Inferior parietal cortex (tissue), 1 donor: ENCODE results near the gene ZFYVE9.

Source experiments
- DNase-seq: peaks from one replicate; pipeline ENCODE4 v3.0.0-alpha.2; 2016; ENCODE audit errors: extremely low spot score

The ZFYVE9 gene

DNA sequence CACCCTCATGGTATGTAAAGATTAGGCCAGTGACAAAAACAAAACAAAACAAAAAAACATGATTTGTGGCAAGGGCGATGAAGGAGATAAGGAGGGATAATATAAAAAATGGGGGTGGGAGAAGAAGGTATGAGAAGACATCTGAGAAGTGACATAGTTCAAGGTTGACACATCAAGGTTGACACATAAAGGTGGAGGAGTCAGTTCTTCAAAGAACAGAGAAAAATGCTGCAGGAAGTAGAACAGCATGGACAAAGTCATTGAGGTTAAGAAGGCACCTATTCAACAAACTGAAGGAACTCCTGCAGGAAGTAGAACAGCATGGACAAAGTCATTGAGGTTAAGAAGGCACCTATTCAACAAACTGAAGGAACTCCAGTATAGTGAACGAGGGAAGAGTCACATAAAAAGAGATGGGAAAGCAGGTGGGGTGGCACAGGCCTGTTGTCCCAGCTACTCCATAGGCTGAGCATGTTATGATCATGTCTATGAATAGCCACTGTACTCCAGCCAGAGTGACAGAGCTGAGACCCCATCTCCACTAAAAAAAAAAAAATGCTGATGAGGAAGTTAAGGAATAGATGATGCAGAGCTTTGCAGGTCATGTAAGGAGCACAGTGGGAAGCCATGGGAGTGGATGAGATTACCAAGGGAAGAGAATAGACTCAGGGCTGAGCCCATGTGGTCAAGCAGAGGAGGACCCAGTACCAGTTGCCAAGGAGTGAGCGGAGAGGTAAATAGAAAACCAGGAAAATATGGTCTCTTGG, 101.5 kb downstream of the ZFYVE9 start:
- no peak for DNase-seq

DNA sequence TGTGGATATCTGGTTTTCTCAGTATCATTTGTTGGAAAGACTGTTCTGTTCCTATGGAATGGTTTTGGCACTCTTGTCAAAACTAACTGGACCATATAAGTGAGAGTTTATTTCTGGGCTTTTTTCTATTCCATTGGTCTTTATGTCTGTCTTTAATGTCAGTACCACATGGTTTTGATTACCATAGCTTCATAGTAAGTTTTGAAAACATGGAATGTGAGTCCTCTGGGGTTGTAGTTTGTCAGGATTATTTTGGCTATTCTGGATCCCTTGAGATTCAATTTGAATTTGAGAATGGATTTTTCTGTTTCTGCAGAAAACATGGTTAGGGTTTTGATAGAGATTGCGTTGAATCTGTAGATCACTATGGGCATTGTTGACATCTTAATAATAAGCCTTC, 107.9 kb downstream of the ZFYVE9 start:
- no peak for DNase-seq

DNA sequence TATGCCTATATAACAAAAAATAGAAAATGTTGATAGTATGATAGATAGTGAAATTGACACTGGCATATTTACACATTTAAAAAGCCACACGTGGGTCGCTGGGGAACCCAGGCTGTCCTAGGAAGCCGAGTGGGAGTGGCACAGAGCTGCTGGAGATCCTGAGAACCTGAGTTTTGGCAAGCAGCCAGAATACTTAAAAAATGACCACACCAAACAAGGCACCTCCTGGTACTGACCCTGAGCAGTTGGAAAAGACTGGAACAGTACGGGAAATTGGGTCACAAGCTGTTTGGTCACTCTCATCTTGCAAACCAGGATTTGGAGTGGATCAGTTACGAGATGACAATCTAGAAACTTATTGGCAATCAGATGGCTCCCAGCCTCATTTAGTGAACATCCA, 111.5 kb downstream of the ZFYVE9 start:
- DNase-seq: no peak

DNA sequence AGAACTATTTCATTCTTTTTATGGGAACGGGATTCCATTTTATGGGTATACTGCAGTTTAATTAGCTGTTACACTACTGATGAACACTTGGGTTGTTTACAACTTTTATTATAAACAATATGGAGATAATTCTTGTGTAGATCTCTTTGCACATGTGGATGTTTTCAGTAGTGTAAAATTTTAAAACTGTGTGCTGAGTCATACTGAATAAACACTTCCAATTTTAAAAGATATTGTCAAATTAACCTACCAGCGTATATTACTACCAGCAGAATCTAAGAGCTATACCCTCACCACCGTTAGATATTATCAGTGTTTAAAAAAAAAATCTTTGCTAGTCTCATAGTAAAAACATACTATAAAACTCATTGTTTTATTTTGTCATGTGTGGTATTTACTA, 118.0 kb downstream of the ZFYVE9 start:
- no peak for DNase-seq

DNA sequence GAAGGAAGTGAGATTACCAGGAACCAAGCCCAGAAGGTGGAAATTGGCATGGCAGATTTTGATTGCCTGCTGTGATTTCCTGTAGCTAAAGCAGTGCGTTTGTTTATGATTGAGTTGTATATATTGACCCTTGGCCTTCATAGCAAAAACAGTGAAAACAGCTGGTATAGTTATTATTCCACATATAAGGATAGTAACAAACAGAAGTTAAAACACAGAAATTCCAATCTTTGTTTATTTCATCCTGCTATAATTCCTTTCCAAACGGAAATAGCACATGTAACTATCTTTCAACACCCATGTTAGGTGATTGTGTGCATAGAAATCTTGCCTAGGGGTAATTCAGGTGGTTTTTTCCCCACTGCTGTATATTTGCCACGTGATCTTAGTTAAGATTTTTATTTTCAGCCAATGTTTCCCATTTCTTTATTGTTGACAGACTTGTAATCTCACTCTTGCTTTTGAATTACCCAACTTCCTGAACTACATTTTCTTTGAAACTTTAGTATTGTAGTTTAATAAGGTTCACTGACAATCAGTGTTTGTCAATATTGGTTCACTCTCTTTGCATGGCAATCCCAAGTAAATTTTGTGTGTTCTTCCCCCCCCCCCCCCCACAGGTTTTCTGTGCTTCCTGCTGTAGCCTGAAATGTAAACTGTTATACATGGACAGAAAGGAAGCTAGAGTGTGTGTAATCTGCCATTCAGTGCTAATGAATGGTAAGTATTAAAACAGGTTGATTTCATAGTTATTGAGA, 121.4 kb downstream of the ZFYVE9 start:
- DNase-seq: no peak

DNA sequence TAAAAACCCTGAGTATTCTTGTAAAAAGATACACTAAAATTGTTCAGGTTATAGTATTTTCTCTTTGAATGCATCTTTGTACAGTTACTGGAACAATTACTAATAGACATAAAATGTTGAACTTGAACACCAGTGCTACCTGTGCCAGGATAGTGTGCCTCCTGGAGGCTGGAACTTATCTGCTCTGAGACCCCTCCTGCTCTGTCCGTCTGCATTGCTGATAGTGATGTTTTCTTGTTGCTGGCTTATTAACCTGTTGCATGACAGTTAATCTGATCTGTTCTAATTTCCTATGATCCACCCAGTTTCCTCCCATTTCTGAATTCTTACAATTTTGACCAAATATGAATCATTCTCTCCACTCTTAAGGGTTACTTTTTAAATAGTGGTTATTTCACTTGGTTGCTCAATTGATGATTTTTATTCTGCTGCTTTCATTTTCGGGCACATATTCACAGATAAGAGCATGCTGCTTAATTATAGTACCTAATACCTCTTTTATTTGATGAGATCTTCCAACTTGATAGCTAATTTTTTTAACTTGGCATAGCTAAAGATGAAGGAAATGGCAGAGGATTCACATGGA, 122.7 kb downstream of the ZFYVE9 start:
- no peak for DNase-seq

DNA sequence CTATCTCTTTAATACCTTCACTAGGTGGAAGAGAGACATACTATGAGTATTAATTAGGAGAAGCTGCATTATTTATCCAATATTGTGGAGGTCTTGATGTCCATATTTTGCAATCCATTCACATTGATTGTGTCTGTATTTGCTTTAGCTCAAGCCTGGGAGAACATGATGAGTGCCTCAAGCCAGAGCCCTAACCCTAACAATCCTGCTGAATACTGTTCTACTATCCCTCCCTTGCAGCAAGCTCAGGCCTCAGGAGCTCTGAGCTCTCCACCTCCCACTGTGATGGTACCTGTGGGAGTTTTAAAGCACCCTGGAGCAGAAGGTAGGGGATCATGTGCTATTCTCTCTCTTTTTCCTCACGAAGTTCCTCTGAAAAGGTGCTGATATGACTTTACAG, 124.6 kb downstream of the ZFYVE9 start:
- DNase-seq: no peak

DNA sequence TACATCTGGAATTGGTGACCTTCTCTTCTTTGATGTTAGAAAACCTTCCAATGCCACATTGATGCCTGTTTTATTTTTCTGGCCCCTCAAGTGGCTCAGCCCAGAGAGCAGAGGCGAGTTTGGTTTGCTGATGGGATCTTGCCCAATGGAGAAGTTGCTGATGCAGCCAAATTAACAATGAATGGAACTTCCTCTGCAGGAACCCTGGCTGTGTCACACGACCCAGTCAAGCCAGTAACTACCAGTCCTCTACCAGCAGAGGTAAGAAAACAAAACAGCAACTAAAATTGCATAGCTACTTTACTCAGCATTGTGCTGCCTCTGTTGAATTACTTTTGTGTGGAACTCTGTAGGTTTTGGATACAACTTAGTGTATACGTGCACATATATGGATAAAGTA, 126.5 kb downstream of the ZFYVE9 start:
- DNase-seq: no peak

DNA sequence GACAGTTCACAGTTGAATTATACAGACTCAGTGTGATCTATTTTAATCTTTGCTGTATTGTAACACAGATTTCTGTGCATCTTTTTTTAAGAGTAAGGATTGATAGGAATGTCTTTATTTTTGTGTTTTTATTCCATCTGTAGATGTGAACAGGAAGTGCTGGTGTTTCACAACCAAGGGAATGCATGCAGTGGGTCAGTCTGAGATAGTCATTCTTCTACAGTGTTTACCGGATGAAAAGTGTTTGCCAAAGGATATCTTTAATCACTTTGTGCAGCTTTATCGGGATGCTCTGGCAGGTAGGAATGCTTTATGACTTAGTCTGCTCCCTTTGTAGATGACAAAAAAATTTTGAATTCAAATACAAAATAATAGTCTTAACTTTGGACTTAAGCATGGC, 139.6 kb downstream of the ZFYVE9 start:
- no peak for DNase-seq

DNA sequence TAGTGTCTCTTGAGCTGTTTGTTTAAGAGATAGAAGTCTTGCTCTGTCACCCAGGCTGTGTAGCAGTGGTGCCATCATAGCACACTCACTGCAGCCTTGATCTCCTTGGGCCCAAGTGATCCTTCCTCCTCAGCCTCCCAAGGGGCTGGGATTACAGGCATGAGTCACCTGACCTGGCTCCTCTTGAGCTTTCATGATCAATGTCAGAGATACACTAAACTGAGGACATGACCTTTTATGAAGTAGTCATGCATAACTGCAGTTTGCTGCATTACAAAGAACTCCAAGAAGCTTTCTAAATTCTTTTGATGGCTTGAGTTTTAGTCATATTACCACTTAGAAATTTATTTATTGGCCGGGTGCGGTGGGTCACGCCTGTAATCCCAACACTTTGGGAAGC, 146.4 kb downstream of the ZFYVE9 start:
- DNase-seq: no peak

DNA sequence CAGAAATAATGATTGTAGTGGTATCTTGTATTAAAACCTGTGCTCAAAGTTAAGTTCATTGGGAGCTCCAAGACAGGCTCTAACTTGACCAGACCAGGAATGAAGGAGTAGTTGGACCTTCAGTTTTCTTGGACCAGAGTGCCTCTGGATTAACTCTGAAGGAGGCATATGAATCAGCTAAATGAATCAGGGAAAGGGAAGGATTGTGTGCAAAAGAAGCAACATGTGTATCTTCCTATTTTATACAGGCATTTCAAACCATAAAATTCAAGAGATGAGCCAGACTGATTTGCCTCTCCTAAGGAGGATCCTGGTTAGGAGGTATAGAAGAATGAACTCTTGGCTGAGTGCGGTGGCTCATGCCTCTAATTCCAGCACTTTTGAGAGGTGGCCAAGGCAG, 152.7 kb downstream of the ZFYVE9 start:
- no peak for DNase-seq

DNA sequence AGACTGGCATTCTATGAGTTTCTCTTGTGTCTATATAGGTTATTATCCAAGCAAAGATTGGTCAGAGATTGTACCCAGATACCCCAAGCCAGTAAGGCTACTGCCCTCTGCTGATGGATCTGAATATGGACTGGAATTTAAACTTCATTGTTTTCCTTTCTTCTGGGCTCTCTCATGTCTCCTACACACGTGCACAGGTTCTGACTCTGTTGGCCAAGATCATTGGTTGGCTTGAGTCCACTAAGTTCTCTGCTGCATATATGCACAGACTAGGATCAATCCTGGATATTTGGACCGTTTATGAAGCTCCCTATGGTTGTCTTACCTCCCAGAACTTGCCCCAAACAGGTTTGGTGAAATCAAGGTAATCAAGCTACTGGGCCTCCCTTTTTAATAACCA, 154.5 kb downstream of the ZFYVE9 start:
- DNase-seq: peak; percentile 67

DNA sequence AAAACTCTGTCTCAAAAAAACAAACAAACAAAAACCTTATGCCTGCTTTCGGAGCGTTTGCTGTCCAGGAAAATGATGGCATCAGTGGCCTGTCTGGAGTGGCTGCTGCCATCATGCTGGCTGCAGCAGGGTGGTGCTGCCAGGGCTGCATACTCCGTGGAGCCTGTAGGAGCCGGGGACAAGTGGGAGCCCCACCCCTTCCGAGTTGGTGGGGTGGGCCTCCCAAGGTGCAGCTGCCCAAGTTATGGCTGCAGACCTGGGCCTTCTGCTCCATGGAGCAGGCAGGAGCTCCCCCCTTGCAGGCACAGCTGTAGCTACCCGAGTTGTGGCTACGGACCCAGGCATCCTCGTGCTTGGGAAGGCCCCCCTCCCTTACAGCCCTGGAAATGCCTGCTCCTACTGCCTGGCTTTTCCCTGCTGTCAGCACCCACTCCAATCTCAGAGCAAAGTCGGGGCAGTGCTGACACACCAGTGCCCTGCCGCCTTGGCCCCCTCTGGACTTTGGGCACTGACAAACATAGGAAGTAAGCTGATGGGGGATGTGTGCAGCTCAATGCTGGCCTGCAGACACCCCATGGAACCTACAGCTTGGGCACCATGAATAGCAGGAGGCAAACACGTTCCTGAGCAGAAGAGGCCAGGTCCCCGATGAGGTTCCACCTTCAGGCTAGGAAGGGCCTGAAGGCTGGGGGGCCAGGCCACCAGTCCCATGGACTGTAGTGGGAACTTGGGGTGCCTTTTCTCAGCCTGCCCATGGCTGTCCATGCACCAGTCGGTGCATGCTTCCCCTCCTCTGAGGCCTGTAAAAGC, 163.7 kb downstream of the ZFYVE9 start:
- no peak for DNase-seq

DNA sequence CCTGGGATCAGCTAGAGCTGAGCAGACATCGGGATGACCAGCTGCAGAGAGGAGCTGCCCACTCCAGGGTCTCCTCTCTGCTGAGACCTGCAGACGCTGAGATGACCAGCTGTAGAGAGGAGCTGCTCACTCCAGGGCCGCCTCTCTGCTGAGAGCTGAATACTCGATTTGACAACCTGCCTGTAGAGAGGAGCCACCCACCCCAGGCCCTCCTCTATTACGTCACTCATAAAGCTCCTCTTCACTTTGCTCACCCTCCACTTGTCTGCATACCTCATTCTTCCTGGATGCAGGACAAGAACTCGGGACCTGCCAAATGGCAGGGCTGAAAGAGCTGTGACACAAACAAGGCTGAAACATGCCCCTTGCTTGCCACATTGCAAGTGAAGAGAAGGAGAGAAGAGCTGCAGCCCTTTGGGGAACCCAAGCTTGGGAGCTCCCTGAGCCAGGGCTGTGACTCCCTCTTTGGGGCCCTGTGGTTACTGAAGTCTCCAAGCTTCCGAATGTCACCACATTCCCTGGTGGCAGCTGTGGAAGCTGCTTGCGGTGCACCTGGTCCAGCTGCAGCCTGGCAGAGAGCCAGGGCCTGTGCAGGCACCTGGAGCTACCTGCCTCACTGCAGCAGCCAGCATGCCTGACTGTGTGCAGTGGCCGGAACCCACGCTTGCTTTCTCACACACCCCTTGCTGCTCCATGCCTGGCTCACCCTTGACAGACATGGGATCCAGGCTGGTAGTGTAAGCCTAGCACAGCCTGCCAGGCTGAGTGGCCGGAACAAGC, 164.5 kb downstream of the ZFYVE9 start:
- DNase-seq: no peak

DNA sequence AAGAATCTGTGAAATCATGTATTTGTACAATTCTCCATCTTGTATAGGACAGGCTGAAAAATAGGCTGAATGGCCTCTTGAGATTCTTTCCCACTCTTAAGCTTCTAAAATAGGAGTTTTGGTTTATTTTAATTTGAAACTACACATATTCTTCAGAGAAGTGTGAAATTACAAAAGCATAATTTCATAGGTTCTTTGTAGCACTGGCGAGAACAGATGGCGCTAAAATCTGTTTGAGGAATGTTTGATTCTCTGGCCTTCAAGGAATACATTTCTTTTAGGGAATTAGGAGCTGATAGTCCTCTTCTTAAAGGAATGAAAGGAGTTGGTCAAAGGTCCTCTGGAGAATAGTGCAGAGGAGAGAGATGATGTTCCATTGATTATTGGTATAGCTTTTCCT, 179.2 kb downstream of the ZFYVE9 start:
- peak; percentile 53 for DNase-seq

DNA sequence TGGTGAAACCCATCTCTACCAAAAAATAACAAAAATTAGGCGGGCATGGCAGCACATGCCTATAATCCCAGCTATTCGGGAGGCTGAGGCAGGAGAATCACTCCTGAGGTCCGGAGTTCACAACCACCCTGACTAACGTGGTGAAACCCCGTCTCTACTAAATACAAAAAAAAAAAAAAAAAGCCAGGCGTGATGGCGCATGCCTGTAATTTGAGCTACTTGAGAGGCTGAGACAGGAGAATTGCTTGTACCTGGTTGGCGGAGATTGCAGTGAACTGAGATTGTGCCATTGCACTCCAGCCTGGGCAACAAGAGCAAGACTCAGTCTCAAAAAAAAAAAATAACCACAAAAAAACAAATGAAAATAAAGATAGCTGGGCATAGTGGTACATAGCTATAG, 181.8 kb downstream of the ZFYVE9 start:
- DNase-seq: no peak

DNA sequence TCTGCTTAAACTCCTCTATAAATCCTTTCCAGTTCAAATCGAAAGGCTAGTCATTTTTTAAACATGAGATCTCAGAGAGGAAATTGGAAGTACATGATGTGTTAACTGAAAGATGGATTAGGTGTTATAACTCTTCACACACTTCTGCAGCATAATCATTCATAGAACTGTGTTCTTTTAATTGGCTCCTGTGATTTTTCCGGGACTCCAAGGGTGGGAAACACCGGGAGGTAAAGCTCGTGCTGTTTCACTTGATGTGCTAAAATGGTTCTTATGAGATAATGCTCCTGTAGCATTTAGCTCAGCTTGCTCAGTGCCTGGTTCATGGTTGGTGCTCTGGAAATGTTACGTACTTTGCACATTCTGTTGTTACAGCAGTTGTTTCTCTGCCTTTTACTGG, 183.9 kb downstream of the ZFYVE9 start:
- DNase-seq: no peak

DNA sequence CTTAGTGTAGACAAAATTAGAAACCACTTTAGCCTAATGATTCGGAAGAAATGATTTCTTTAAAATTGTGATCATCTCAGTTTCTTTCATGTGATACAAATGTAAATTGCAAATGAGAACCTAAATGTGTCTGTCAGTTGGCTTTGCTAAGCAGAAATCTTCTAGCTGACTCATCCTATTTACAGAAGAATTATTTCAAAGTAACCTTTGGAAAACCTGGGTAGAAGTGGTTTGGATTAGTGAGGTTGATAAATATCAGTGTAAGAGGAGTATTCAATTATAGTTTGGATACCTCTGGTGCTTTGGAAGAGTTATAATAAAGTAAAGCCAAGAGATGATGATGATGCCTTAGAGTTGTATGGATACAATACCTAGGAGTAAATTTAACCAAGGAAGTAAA, 186.7 kb downstream of the ZFYVE9 start:
- no peak for DNase-seq

DNA sequence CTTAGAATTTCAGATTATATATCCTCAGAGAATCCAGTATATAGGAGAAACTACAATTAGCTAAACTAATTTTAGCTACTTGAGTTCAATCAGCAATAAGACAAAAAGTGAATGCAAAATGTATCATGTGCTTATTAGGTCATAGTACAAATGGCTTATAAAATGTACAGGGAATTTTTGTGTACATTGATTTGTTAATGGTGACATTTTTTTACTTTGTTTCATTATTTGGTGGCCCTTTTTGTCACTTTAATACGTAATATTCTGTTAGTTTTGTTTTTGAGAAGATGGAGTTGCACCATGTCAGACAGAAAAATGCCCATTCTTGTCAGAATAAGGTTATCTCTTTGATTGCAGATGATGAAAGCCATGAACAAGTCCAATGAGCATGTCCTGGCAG, 190.5 kb downstream of the ZFYVE9 start:
- no peak for DNase-seq

DNA sequence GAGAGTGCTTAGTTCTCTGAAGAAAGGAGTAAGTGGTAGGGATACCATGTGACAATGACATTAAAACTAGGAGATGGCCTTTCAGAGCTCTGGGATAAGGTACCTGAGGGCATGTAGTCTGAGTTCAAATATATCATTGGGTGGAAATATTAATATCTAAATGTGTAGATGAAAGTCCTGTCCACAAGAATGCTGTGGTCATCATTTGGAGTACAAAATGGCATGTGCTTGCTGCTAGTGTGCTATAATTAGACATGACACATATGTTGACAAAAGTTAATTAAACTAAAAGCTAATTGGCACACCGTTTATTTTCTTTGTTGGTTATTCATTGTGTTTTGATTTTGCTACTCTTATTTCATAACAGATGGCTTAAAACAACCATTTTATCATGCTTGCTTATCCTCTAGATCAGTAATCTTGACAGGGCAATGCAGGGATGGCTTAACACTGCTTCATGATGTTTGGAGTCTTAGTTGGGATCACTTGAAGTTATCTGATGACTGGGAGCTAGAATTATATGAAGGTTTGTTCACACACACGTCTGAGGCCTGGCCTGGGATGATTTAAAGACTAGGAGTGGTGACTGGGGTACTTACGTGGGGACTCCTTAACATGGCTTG, 193.1 kb downstream of the ZFYVE9 start:
- DNase-seq: no peak

DNA sequence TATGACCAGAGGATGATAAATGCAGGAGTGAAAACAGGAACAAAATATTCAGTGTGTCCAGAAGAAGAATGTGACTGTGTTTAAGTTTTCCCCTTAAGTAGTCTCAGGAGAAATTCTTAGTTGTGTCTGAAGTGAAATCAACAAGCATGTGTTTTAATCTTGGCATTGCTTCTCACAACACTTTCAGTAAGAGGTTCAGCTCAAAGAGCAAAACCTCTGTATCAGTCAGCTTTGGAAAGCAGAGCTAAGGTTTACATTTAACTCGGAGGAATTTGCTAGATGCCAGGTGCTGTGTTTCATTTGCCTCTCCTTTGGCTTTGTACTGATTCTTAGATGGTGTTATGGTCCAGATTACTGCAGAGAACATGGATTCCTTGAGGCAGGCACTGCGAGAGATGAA, 195.6 kb downstream of the ZFYVE9 start:
- DNase-seq: no peak
